GM10248 (cell line): ENCODE measurements around the gene OGFOD2.
"Not testable (repeated sequence)": the region's sequence is repeated elsewhere in the genome, so short reads cannot be mapped to it uniquely, and the experiment has no call there.

Source experiments
- CTCF ChIA-PET: fragments of 300-600 bp; sonication (Branson Sonifier 250); formaldehyde crosslinking; extraction: SDS; loops from one replicate; lab custom pipeline; 2021; ENCODE audit warnings: antibody characterized with exemption; lab: Yijun Ruan, JAX
- POLR2A ChIA-PET: fragments of 350-650 bp; sonication (Branson Sonifier 250); formaldehyde crosslinking; extraction: SDS; loops from one replicate; lab custom pipeline; 2020; ENCODE audit warnings: antibody characterized with exemption; lab: Yijun Ruan, JAX
- DNase-seq: peaks from one replicate; pipeline ENCODE4 v3.0.0; 2012; ENCODE audit errors: extremely low spot score
- TF ChIP-seq, protein P1 (sequence below): IDR thresholded peaks from 2 replicates; pipeline ENCODE4 v1.5.1; 2012; ENCODE audit warnings: mild to moderate bottlenecking, low read depth; ENCODE audit errors: extremely low read depth, missing control alignments, control extremely low read depth

Gene OGFOD2

DNA sequence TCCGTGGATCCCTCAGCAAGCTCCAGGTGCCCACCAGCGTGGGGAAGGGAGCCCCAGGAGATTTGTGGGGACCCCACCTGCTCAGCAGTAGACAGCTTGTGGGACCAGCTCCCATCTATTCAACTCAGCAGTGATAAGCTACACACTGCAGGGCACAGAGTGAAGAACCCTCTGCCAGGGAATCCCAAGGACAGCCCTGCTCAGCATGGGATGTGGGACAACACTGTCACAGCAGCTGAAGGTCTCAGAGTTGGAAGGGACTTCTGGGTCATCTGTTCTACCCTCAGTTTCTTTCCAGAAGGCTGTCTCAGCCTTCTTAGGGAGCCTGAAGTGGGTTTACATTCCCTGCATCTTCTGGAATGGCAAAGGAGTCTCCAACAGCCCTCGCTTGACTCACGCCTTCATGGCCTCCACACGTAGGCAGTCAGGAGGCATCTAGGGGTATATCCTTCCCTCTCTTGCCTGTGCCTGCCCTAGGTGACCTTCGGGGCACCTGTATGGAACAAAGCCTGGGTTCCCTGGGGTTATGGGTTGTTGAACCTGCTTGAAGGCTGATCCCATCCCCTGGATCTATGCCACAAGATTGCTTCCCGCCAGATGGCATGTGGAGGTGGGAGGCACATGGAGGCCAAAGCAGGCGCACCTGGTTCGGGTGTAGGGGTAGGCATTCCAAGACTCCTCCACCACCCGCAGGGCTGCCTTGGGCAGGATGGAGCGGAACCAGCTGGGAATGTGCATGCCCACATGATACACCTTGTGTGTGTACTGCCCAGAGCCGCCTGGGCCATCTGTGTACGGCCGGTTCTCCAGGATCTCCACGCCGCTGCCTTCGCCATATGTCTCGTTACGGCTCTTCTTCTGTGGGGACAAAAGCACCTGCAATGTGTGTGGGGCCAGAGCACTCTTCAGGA is 38.4 kb downstream of the OGFOD2 start:
- ChIA-PET CTCF (no interaction called here), POLR2A (no interaction called here)
- no peak for DNase-seq
- TF ChIP-seq, protein P1, sequence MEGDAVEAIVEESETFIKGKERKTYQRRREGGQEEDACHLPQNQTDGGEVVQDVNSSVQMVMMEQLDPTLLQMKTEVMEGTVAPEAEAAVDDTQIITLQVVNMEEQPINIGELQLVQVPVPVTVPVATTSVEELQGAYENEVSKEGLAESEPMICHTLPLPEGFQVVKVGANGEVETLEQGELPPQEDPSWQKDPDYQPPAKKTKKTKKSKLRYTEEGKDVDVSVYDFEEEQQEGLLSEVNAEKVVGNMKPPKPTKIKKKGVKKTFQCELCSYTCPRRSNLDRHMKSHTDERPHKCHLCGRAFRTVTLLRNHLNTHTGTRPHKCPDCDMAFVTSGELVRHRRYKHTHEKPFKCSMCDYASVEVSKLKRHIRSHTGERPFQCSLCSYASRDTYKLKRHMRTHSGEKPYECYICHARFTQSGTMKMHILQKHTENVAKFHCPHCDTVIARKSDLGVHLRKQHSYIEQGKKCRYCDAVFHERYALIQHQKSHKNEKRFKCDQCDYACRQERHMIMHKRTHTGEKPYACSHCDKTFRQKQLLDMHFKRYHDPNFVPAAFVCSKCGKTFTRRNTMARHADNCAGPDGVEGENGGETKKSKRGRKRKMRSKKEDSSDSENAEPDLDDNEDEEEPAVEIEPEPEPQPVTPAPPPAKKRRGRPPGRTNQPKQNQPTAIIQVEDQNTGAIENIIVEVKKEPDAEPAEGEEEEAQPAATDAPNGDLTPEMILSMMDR: no peak

DNA sequence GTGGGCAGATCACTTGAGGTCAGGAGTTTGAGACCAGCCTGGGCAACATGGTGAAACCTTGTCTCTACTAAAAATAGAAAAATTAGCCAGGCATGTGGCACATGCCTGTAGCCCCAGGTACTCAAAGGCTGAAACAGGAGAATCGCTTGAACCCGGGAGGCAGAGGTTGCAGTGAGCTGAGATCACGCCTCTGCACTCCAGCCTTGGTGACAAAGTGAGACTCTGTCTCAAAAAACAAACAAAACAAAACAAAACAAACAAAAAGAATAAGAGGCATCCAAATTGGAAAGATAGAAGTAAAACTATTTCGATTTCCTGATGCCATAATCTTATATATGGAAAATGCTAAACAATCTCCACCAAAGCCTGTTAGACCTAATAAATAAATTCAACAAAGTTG is 39.4 kb downstream of the OGFOD2 start:
- CTCF ChIA-PET, POLR2A ChIA-PET, DNase-seq: not testable (repeated sequence)

DNA sequence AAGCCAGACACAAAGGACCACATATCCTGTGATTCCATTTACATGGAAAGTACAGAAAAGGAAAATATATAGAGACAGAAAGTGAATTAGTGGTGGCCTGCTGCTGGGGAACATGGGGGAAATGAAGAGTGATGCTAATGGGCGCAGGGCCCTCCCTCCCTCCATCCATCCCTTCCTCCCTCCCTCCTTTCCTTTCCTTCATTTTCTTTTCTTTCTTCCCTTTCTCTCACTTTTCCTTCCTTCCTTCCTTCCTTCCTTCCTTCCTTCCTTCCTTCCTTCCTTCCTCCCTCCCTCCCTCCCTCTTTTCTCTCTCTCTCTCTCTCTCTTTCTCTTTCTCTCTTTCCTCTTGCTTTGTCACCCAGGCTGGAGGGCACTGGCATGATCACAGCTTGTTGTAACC is 42.7 kb downstream of the OGFOD2 start:
- CTCF ChIA-PET: no interaction called here
- TF ChIP-seq, protein P1: no peak
- no peak for DNase-seq
- POLR2A ChIA-PET: no interaction called here

DNA sequence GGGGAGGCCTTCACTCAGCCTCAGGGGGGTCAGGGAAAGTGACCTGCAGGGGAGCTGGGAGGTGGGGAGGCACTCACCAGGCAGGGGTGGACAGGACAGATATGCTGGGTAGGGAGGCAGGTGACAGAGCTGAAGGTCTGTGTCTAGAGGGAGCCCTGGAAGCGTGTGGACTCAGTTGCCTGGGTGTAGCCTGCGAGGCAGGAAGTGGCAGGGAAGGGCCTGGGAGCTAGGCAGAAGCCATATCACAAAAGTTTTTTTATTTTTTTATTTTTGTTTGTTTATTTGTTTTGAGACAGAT is 44.7 kb downstream of the OGFOD2 start:
- CTCF ChIA-PET: interaction anchor here (1.3 to 1.9 kb wide), 3 partner anchors 12 to 23 kb away, joined by 3 to 5 read pairs (median 4); no protein-coding TSS in a partner anchor
- POLR2A ChIA-PET: no interaction called here
- no peak for DNase-seq
- TF ChIP-seq, protein P1: no peak

DNA sequence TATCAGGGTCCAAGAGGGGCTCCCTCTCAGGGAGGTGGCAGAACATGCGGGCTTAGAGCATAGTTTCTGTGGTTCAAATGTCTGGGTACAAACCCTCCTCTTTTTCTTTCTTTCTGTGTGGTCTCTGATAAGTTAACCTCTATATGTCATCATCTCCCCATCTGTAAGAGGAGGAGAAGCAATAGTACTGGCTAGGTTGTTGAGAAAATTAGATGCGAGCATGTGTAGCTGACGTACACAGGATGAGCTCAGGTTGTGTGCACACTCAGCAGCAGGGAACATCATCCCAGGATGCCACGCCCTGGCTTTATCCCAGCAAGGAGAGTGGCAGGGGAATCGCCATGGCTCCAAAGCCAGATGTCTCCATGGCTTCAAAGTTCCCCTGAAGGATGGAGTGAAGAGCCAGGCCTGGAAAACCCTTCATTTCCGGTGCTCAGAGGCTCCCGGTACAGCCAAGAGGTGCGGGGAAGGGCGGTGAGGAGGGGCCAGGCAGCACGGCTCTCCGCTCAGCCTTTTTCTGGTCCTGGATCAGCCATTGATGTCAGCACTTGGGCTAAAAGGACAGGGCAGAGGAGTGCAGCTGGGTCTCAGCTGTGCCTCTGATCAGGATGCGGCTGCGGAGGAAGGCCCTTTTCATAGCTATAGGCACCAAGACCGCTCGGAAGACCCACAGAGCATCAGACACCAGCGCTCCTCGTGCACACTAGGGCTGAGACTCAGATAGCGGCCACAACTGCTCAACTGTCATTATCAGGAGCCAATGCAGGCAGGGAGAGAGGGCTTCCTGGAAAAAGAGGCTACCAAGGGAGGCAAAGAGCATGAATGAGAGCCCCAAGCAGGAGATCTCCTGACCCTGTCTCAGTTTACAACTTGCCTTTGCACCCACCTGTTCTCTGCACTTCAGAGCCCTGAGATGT is 46.9 kb downstream of the OGFOD2 start:
- ChIA-PET CTCF (interaction anchor here (0.8 to 1.8 kb wide), 2 partner anchors 32 to 216 kb away, joined by 3 to 4 read pairs; no protein-coding TSS in a partner anchor), POLR2A (no interaction called here)
- TF ChIP-seq, protein P1: no peak
- no peak for DNase-seq

DNA sequence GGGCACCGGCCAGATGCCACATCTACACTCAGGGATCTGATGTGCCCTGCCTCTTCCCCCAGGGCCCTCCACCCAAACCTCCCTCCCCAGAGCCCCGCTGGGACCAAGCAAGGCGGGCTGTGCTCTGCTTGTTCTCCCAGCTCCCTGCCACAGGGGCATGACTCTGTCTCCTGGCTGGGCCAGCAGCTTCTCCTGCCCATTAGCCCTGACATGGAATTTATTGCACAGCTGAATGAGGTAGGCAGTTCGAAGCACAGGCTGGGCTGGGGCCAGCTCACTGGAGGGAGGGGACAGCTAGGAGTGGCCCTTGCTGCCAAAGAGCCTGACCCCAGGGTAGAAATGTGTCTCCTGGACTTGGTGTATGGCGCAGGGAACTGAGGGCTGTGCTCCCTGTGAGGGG is 47.8 kb downstream of the OGFOD2 start:
- DNase-seq: no peak
- TF ChIP-seq, protein P1: no peak
- ChIA-PET CTCF (interaction anchor here (1.8 to 2.2 kb wide), 2 partner anchors 21 to 215 kb away, joined by 4 to 6 read pairs; no protein-coding TSS in a partner anchor), POLR2A (interaction anchor here (0.6 kb wide), 1 partner anchor 825 kb away, joined by 3 read pairs; no protein-coding TSS in a partner anchor)
